ENCODE measurements around the gene PUS7. TPM values are rescaled to one million over a fixed set of nuclear protein-coding genes. Genes with fewer than 3 reads are reported as not detected.

The PUS7 gene
- total and polyA plus RNA-seq, 2 donors (not counting 3 experiments of a cell fraction or from before 2014, with no cell fraction given), result 15.8 to 33.9 TPM

GRCh38 chr7:105457619-105458225 is 64.3 kb downstream of the PUS7 start:
- Histone ChIP-seq H3K9me1 (replicated peaks; ENCODE audit: control insufficient read depth, extremely low read depth, insufficient read depth, low read length) (no peaks in the 10 kb centered on the region), H3K27ac (ENCODE audit: insufficient read depth, low read depth, low read length) (no peak overlapping the region), H3K36me3 (ENCODE audit: control insufficient read depth in 2 of 2, extremely low read depth in 1 of 2, insufficient read depth in 2 of 2, low read length in 2 of 2) (peaks cover 2 to 5% of the 10 kb centered on the region in 2 experiments), H3K79me2 (ENCODE audit: control insufficient read depth, insufficient read depth, low read length) (no peaks in the 10 kb centered on the region), H3K4me1 (ENCODE audit: control insufficient read depth, extremely low read depth, insufficient read depth, low read length) (no peaks in the 10 kb centered on the region), H3K4me3 (replicated peaks in 1 of 3; ENCODE audit: insufficient read depth in 1 of 3, low read depth in 1 of 3, low read length in 3 of 3) (no peak overlapping the region), H2AFZ (ENCODE audit: low read depth, low read length) (no peak overlapping the region), H3K4me2 (ENCODE audit: insufficient read depth, low read length) (no peak overlapping the region), H3K9ac (replicated peaks; ENCODE audit: extremely low read depth, insufficient read depth, low read length) (no peak overlapping the region), H3K27me3 (ENCODE audit: control insufficient read depth in 2 of 2, insufficient read depth in 2 of 2, low read length in 2 of 2) (no peaks in the 10 kb centered on the region), H4K20me1 (replicated peaks; ENCODE audit: control insufficient read depth, extremely low read depth, insufficient read depth, low read length) (no peaks in the 10 kb centered on the region), H3K9me3 (replicated peaks; ENCODE audit: control insufficient read depth, insufficient read depth, low read length) (no peaks in the 10 kb centered on the region)
- no peak for FAIRE-seq
- no peak for TF ChIP-seq MYC (IDR thresholded peaks at IDR 0.05; ENCODE audit: low read depth, low read length)
- no peak for TF ChIP-seq FOS (IDR thresholded peaks at IDR 0.05; ENCODE audit: borderline replicate concordance, insufficient read depth, low read length)
- TF ChIP-seq, protein P1, sequence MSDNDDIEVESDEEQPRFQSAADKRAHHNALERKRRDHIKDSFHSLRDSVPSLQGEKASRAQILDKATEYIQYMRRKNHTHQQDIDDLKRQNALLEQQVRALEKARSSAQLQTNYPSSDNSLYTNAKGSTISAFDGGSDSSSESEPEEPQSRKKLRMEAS (IDR thresholded peaks at IDR 0.05; ENCODE audit: insufficient read depth, insufficient read length), result no peak
- TF ChIP-seq POLR2AphosphoS5 (IDR thresholded peaks at IDR 0.05; ENCODE audit: insufficient read depth, low read depth, low read length), result no peak
- no peak for TF ChIP-seq JUN (IDR thresholded peaks at IDR 0.05; ENCODE audit: borderline replicate concordance, insufficient read depth, insufficient read length, low read depth)
- no peak for TF ChIP-seq GATA2 (IDR thresholded peaks at IDR 0.05; ENCODE audit: insufficient read depth, insufficient read length, low read depth, low read length)
- TF ChIP-seq, protein P2, sequence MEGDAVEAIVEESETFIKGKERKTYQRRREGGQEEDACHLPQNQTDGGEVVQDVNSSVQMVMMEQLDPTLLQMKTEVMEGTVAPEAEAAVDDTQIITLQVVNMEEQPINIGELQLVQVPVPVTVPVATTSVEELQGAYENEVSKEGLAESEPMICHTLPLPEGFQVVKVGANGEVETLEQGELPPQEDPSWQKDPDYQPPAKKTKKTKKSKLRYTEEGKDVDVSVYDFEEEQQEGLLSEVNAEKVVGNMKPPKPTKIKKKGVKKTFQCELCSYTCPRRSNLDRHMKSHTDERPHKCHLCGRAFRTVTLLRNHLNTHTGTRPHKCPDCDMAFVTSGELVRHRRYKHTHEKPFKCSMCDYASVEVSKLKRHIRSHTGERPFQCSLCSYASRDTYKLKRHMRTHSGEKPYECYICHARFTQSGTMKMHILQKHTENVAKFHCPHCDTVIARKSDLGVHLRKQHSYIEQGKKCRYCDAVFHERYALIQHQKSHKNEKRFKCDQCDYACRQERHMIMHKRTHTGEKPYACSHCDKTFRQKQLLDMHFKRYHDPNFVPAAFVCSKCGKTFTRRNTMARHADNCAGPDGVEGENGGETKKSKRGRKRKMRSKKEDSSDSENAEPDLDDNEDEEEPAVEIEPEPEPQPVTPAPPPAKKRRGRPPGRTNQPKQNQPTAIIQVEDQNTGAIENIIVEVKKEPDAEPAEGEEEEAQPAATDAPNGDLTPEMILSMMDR (IDR thresholded peaks at IDR 0.05; ENCODE audit: extremely low read depth in 1 of 2, insufficient read depth in 1 of 2, low read depth in 1 of 2, low read length in 2 of 2), result no peak
- no peak for TF ChIP-seq EZH2 (IDR thresholded peaks at IDR 0.05; ENCODE audit: borderline replicate concordance, low read depth, low read length, severe bottlenecking)
- TF ChIP-seq POLR2A (IDR thresholded peaks at IDR 0.05; ENCODE audit: low read depth, low read length), result no peak
- dilution Hi-C loops (cut with MboI; ENCODE audit: extremely low pct_ligation_motif_present, low sequenced_read_pairs) (no loop called here), intact Hi-C loops (cut with micrococcal nuclease) (no loop called here)
- CTCF ChIA-PET, result interaction anchor here (0.9 to 2.6 kb wide), 3 partner anchors 13 to 132 kb away, joined by 3 to 7 read pairs (median 3); no protein-coding TSS in a partner anchor
- POLR2A ChIA-PET, result no interaction called here
- no peak for DNase-seq (ENCODE audit: low read depth, low spot score)
- BruUV-seq (replicated peaks), result no TSS peak

All from endothelial cell of umbilical vein (primary cell).